Measurements from ENCODE around the gene SYT8. TPM values are rescaled to one million over a fixed set of nuclear protein-coding genes. Genes with fewer than 3 reads are reported as not detected.
A peak's percentile ranks its signal among the peaks of the same experiment; 100 is the strongest.

SYT8 gene
- total RNA-seq, 3 donors from 2014 or later = not detected

GRCh38 chr11:1843098-1843473, 8.3 kb downstream of the SYT8 start:
- H3K4me1 Mint-ChIP-seq (ENCODE audit: low read depth) = peaks cover 50% of the 10 kb centered on the region
- peak overlapping the region; percentile 57 for H3K4me3 Mint-ChIP-seq
- H3K36me3 Mint-ChIP-seq (ENCODE audit: insufficient read depth) = no peaks in the 10 kb centered on the region
- H3K27me3 Mint-ChIP-seq (ENCODE audit: low read depth) = no peaks in the 10 kb centered on the region
- DNase-seq (no peak), ATAC-seq (no peak)
- H3K9me3 Mint-ChIP-seq = no peaks in the 10 kb centered on the region

- no peak for ATAC-seq
- peak overlapping the region; percentile 57 for H3K4me3 Mint-ChIP-seq
- no peaks in the 10 kb centered on the region for H3K27me3 Mint-ChIP-seq (ENCODE audit: low read depth)
- H3K36me3 Mint-ChIP-seq (ENCODE audit: insufficient read depth) = no peaks in the 10 kb centered on the region
- H3K4me1 Mint-ChIP-seq (ENCODE audit: low read depth) = peaks cover 57% of the 10 kb centered on the region
- no peaks in the 10 kb centered on the region for H3K9me3 Mint-ChIP-seq
- DNase-seq = no peak
Observed at GRCh38 chr11:1843796-1844195, 9.0 kb downstream of the SYT8 start.

- Mint-ChIP-seq H3K9me3 (no peaks in the 10 kb centered on the region), H3K27me3 (ENCODE audit: low read depth) (no peaks in the 10 kb centered on the region), H3K4me1 (ENCODE audit: low read depth) (peaks cover 64% of the 10 kb centered on the region), H3K4me3 (peak overlapping the region; percentile 76), H3K36me3 (ENCODE audit: insufficient read depth) (no peaks in the 10 kb centered on the region)
- peak; percentile 60 to 64 for ATAC-seq
- DNase-seq = no peak
Observed at GRCh38 chr11:1844221-1845094, 9.7 kb downstream of the SYT8 start.

GRCh38 chr11:1845095-1845429, 10.3 kb downstream of the SYT8 start:
- peak overlapping the region; percentile 76 for H3K4me3 Mint-ChIP-seq
- DNase-seq = no peak
- no peaks in the 10 kb centered on the region for H3K9me3 Mint-ChIP-seq
- no peaks in the 10 kb centered on the region for H3K36me3 Mint-ChIP-seq (ENCODE audit: insufficient read depth)
- H3K4me1 Mint-ChIP-seq (ENCODE audit: low read depth) = peaks cover 65% of the 10 kb centered on the region
- H3K27me3 Mint-ChIP-seq (ENCODE audit: low read depth) = no peaks in the 10 kb centered on the region
- ATAC-seq = peak in 1 of 2 donors; percentile 15

GRCh38 chr11:1845561-1846452, 11.0 kb downstream of the SYT8 start:
- no peak for DNase-seq
- Mint-ChIP-seq H3K4me1 (ENCODE audit: low read depth) (peaks cover 73% of the 10 kb centered on the region), H3K36me3 (ENCODE audit: insufficient read depth) (no peaks in the 10 kb centered on the region), H3K27me3 (ENCODE audit: low read depth) (no peaks in the 10 kb centered on the region), H3K4me3 (peak overlapping the region; percentile 76), H3K9me3 (no peaks in the 10 kb centered on the region)
- peak; percentile 36 to 55 for ATAC-seq

- no peaks in the 10 kb centered on the region for H3K9me3 Mint-ChIP-seq
- DNase-seq (no peak), ATAC-seq (no peak)
- no peak overlapping the region for H3K4me3 Mint-ChIP-seq
- peaks cover 78% of the 10 kb centered on the region for H3K4me1 Mint-ChIP-seq (ENCODE audit: low read depth)
- no peaks in the 10 kb centered on the region for H3K27me3 Mint-ChIP-seq (ENCODE audit: low read depth)
- no peaks in the 10 kb centered on the region for H3K36me3 Mint-ChIP-seq (ENCODE audit: insufficient read depth)
Observed at GRCh38 chr11:1846453-1846932, 11.7 kb downstream of the SYT8 start.

GRCh38 chr11:1847006-1847735, 12.4 kb downstream of the SYT8 start:
- H3K9me3 Mint-ChIP-seq = no peaks in the 10 kb centered on the region
- no peak for ATAC-seq
- H3K4me3 Mint-ChIP-seq = no peak overlapping the region
- no peak for DNase-seq
- no peaks in the 10 kb centered on the region for H3K27me3 Mint-ChIP-seq (ENCODE audit: low read depth)
- no peaks in the 10 kb centered on the region for H3K36me3 Mint-ChIP-seq (ENCODE audit: insufficient read depth)
- peaks cover 83% of the 10 kb centered on the region for H3K4me1 Mint-ChIP-seq (ENCODE audit: low read depth)

GRCh38 chr11:1847926-1848639, 13.3 kb downstream of the SYT8 start:
- H3K4me3 Mint-ChIP-seq = no peak overlapping the region
- H3K4me1 Mint-ChIP-seq (ENCODE audit: low read depth) = peaks cover 90% of the 10 kb centered on the region
- DNase-seq (no peak), ATAC-seq (no peak)
- no peaks in the 10 kb centered on the region for H3K36me3 Mint-ChIP-seq (ENCODE audit: insufficient read depth)
- H3K27me3 Mint-ChIP-seq (ENCODE audit: low read depth) = no peaks in the 10 kb centered on the region
- no peaks in the 10 kb centered on the region for H3K9me3 Mint-ChIP-seq

GRCh38 chr11:1848640-1849430, 14.0 kb downstream of the SYT8 start:
- Mint-ChIP-seq H3K4me3 (no peak overlapping the region), H3K4me1 (ENCODE audit: low read depth) (peaks cover 88% of the 10 kb centered on the region), H3K9me3 (no peaks in the 10 kb centered on the region), H3K36me3 (ENCODE audit: insufficient read depth) (no peaks in the 10 kb centered on the region), H3K27me3 (ENCODE audit: low read depth) (no peaks in the 10 kb centered on the region)
- DNase-seq = no peak
- ATAC-seq = no peak

- no peak for ATAC-seq
- Mint-ChIP-seq H3K4me1 (ENCODE audit: low read depth) (peaks cover 87% of the 10 kb centered on the region), H3K27me3 (ENCODE audit: low read depth) (no peaks in the 10 kb centered on the region), H3K4me3 (peak overlapping the region; percentile 95), H3K9me3 (no peaks in the 10 kb centered on the region), H3K36me3 (ENCODE audit: insufficient read depth) (no peaks in the 10 kb centered on the region)
- DNase-seq = no peak
Observed at GRCh38 chr11:1851468-1852180, 16.8 kb downstream of the SYT8 start.

- no peak for DNase-seq
- H3K36me3 Mint-ChIP-seq (ENCODE audit: insufficient read depth) = no peaks in the 10 kb centered on the region
- ATAC-seq = no peak
- peaks cover 80% of the 10 kb centered on the region for H3K4me1 Mint-ChIP-seq (ENCODE audit: low read depth)
- H3K4me3 Mint-ChIP-seq = peak overlapping the region; percentile 95
- no peaks in the 10 kb centered on the region for H3K9me3 Mint-ChIP-seq
- H3K27me3 Mint-ChIP-seq (ENCODE audit: low read depth) = no peaks in the 10 kb centered on the region
Observed at GRCh38 chr11:1852271-1852876, 17.6 kb downstream of the SYT8 start.

- H3K4me3 Mint-ChIP-seq = peak within 1 kb of the TSS; percentile 95
- ATAC-seq (peak; percentile 63 to 65), DNase-seq (peak; percentile 66)
- no peaks in the 10 kb centered on the region for H3K27me3 Mint-ChIP-seq (ENCODE audit: low read depth)
- no peaks in the 10 kb centered on the region for H3K9me3 Mint-ChIP-seq
- H3K36me3 Mint-ChIP-seq (ENCODE audit: insufficient read depth) = no peaks in the 10 kb centered on the region
- H3K4me1 Mint-ChIP-seq (ENCODE audit: low read depth) = peaks cover 79% of the 10 kb centered on the region
Observed at GRCh38 chr11:1852877-1853276, 18.1 kb downstream of the SYT8 start, which contains the start of gene LSP1. TSS of gene LSP1 (plus strand) at chr11:1853084. CDS start at chr11:1853145, 61 bp downstream.

All from activated T-cell treated with anti-CD3 and anti-CD28 coated beads, Interleukin-2, amount 50 U/mL, for 4 hours (primary cell).